Panc1 (cell line): ENCODE measurements around the gene ZDHHC4. TPM values are rescaled to one million over a fixed set of nuclear protein-coding genes. Genes with fewer than 3 reads are reported as not detected.

Source experiments
- ATAC-seq: fragments of 200-7000 bp; cut with Tn5 transposase; 2 replicates; pipeline ENCODE4 v1.9.1; 2020; ENCODE audit warnings: mild to moderate bottlenecking, moderate library complexity
- BruUV-seq: library from RNA; stranded (reverse); fragments of 400-500 nt; replicated peaks from 2 replicates; lab custom pipeline; 2021; lab: Mats Ljungman, UMichigan
- CTCF ChIA-PET: fragments of 300-600 bp; sonication (Branson Sonifier 250); formaldehyde crosslinking; loops from one replicate; lab custom pipeline; 2022; ENCODE audit warnings: antibody characterized with exemption; lab: Charles Lee
- POLR2A ChIA-PET: fragments of 300-600 bp; sonication (Branson Sonifier 250); formaldehyde crosslinking; loops from one replicate; lab custom pipeline; 2022; ENCODE audit warnings: antibody characterized with exemption; lab: Charles Lee
- DNase-seq: peaks from one replicate; pipeline ENCODE4 v3.0.0-alpha.2; 2010; ENCODE audit warnings: low read depth, low spot score
- H3K27ac ChIP-seq: 2 replicates; pipeline ENCODE4 v1.5.1; 2011; ENCODE audit warnings: mild to moderate bottlenecking, low read length, inconsistent platforms
- H3K27me3 ChIP-seq: fragments of 200-500 bp; sonication (Bioruptor generic); 2 replicates; pipeline ENCODE4 v1.6.0; 2014; ENCODE audit warnings: low read length, inconsistent platforms; ENCODE audit not compliant: control insufficient read depth, insufficient read depth
- H3K36me3 ChIP-seq: fragments of 200-500 bp; sonication (Bioruptor generic); 2 replicates; pipeline ENCODE4 v1.5.1; 2014; ENCODE audit warnings: inconsistent platforms, mild to moderate bottlenecking, low read length, moderate library complexity; ENCODE audit not compliant: control insufficient read depth, insufficient read depth
- H3K4me1 ChIP-seq: 2 replicates; pipeline ENCODE4 v1.5.1; 2011; ENCODE audit warnings: inconsistent platforms, mild to moderate bottlenecking, low read length, moderate library complexity; ENCODE audit not compliant: control insufficient read depth, insufficient read depth
- H3K4me3 ChIP-seq, 2 experiments: 2 replicates each; pipeline ENCODE4 v1.5.1; 2011 to 2012; ENCODE audit warnings: low read depth in 2 of 2, low read length in 2 of 2, mild to moderate bottlenecking in 2 of 2, inconsistent platforms in 1 of 2, moderate library complexity in 1 of 2
- H3K9me3 ChIP-seq: fragments of 200-500 bp; sonication (Bioruptor generic); 2 replicates; pipeline ENCODE4 v1.5.1; 2014; ENCODE audit warnings: low read depth, mild to moderate bottlenecking, inconsistent platforms, low read length, moderate library complexity; ENCODE audit not compliant: control insufficient read depth, insufficient read depth
- CTCF ChIP-seq: fragments of 450-650 bp; IDR thresholded peaks from 2 replicates; pipeline ENCODE4 v1.5.1; 2017; ENCODE audit warnings: mild to moderate bottlenecking
- POLR2AphosphoS5 ChIP-seq: IDR thresholded peaks from 2 replicates; pipeline ENCODE4 v1.6.1; 2012; ENCODE audit warnings: mild to moderate bottlenecking, low read depth, low read length, moderate library complexity
- REST ChIP-seq, 2 experiments: IDR thresholded peaks; 2 replicates each; pipeline ENCODE4 v1.6.1; 2011 to 2012; ENCODE audit warnings: low read depth in 2 of 2, control low read depth in 1 of 2, low read length in 1 of 2, mild to moderate bottlenecking in 1 of 2, moderate library complexity in 1 of 2; ENCODE audit not compliant: insufficient read depth in 1 of 2
- SIN3A ChIP-seq: IDR thresholded peaks from 2 replicates; pipeline ENCODE4 v1.6.1; 2012; ENCODE audit warnings: low read depth, mild to moderate bottlenecking, low read length, moderate library complexity, borderline replicate concordance; ENCODE audit not compliant: insufficient read depth
- TCF7L2 ChIP-seq: IDR thresholded peaks from 2 replicates; pipeline ENCODE4 v1.6.1; 2011; ENCODE audit warnings: mild to moderate bottlenecking, low read depth, low read length, inconsistent platforms
- in situ Hi-C: cut with HindIII; loops from 2 replicates; pipeline ENCODE4 v1.10.0; 2016; ENCODE audit warnings: low sequenced_read_pairs, low pct_unique_long_range_greater_than_20kb
- intact Hi-C: fragments of 100-400 bp; cut with micrococcal nuclease; formaldehyde crosslinking; loops from one replicate; pipeline ENCODE4 v1.10.0; 2022; ENCODE audit not compliant: unreplicated experiment
- total RNA-seq: library from RNA; stranded (reverse); gene quantifications from one replicate; pipeline ENCODE4 v1.2.1, GENCODE V29; 2021; ENCODE audit not compliant: unreplicated experiment

ZDHHC4 gene
- total RNA-seq, 1 experiment from 2014 or later: 113 TPM

GRCh38 chr7:6542368-6542767, 34.9 kb upstream of the ZDHHC4 start:
- ATAC-seq: no peak
- no peaks in the 10 kb centered on the region for H3K27me3 ChIP-seq
- POLR2A ChIA-PET: no interaction called here
- BruUV-seq: no TSS peak
- CTCF ChIA-PET: no interaction called here
- no peak for DNase-seq
- H3K4me1 ChIP-seq: no peaks in the 10 kb centered on the region
- intact Hi-C loops: no loop called here
- no peak overlapping the region for H3K4me3 ChIP-seq
- H3K36me3 ChIP-seq: no peaks in the 10 kb centered on the region
- H3K27ac ChIP-seq: no peak overlapping the region
- no peaks in the 10 kb centered on the region for H3K9me3 ChIP-seq
- in situ Hi-C loops: no loop called here
- TF ChIP-seq POLR2AphosphoS5: no peak
- TF ChIP-seq TCF7L2: no peak
- no peak for TF ChIP-seq CTCF
- TF ChIP-seq REST (IDR thresholded peaks at IDR 0.05; ENCODE audit: insufficient read depth in 1 of 2, low read depth in 2 of 2, low read length in 1 of 2): no peak
- no peak for TF ChIP-seq SIN3A

GRCh38 chr7:6545398-6546126, 31.7 kb upstream of the ZDHHC4 start:
- DNase-seq (no peak), ATAC-seq (no peak)
- POLR2A ChIA-PET: no interaction called here
- Histone ChIP-seq H3K27me3 (no peaks in the 10 kb centered on the region), H3K9me3 (no peaks in the 10 kb centered on the region), H3K27ac (no peak overlapping the region), H3K36me3 (no peaks in the 10 kb centered on the region), H3K4me3 (no peak overlapping the region), H3K4me1 (no peaks in the 10 kb centered on the region)
- TF ChIP-seq CTCF (no peak), REST (IDR thresholded peaks at IDR 0.05; ENCODE audit: insufficient read depth in 1 of 2, low read depth in 2 of 2, low read length in 1 of 2) (no peak), SIN3A (no peak), POLR2AphosphoS5 (no peak), TCF7L2 (no peak)
- intact Hi-C loops: no loop called here
- CTCF ChIA-PET: no interaction called here
- BruUV-seq: no TSS peak
- in situ Hi-C loops: no loop called here
